ENCODE measurements around the gene CAMTA1. TPM values are rescaled to one million over a fixed set of nuclear protein-coding genes. Genes with fewer than 3 reads are reported as not detected.

Gene CAMTA1
- total RNA-seq, 2 donors from 2014 or later: 36.7 to 51.9 TPM

DNA sequence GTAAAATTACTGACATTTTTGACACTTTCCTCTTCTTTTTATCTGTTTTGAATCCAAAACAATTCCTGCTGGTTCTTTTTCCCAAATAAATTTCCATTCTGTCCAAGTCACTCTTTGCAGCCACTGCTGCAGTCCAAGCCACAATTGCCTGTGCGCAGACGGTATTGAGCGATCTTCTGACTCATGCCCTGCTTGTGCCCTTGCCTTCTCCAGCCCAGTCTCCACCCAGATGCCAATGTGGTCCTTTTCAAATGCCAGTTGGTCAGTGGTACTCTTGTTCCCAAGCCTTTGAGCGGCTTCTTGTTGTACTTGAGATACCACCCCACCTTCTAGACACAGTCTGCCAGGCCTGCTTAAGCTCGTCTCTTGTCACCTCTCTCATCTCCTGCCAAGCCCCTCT, 78.9 kb downstream of the CAMTA1 start:
- no peak overlapping the region for H3K4me3 Mint-ChIP-seq

GRCh38 chr1:6866825-6867224, 81.6 kb downstream of the CAMTA1 start:
- peaks cover 18% of the 10 kb centered on the region for H3K4me1 Mint-ChIP-seq
- no peak for ATAC-seq (replicated peaks)
- no peaks in the 10 kb centered on the region for H3K9me3 Mint-ChIP-seq
- H3K36me3 Mint-ChIP-seq (ENCODE audit: low read depth): peaks cover 14% of the 10 kb centered on the region
- H3K4me3 Mint-ChIP-seq: no peak overlapping the region
- H3K27me3 Mint-ChIP-seq: no peaks in the 10 kb centered on the region
- no peak overlapping the region for H3K27ac Mint-ChIP-seq

More for the DNA sequence above, 78.9 kb downstream of the CAMTA1 start:
- H3K27ac Mint-ChIP-seq: no peak overlapping the region
- H3K4me1 Mint-ChIP-seq: peaks cover 28% of the 10 kb centered on the region
- H3K36me3 Mint-ChIP-seq (ENCODE audit: low read depth): peaks cover 23% of the 10 kb centered on the region
- H3K9me3 Mint-ChIP-seq: no peaks in the 10 kb centered on the region
- H3K27me3 Mint-ChIP-seq: no peaks in the 10 kb centered on the region
- no peak for ATAC-seq (replicated peaks)

- no peak overlapping the region for H3K4me3 Mint-ChIP-seq
- no peak for ATAC-seq (replicated peaks)
- H3K9me3 Mint-ChIP-seq: no peaks in the 10 kb centered on the region
- no peaks in the 10 kb centered on the region for H3K27me3 Mint-ChIP-seq
- peaks cover 14% of the 10 kb centered on the region for H3K36me3 Mint-ChIP-seq (ENCODE audit: low read depth)
- no peak overlapping the region for H3K27ac Mint-ChIP-seq
- H3K4me1 Mint-ChIP-seq: peaks cover 22% of the 10 kb centered on the region
These were observed 82.1 kb downstream of the CAMTA1 start for GRCh38 chr1:6867321-6867720.

GRCh38 chr1:6867729-6868659, 82.7 kb downstream of the CAMTA1 start:
- no peaks in the 10 kb centered on the region for H3K9me3 Mint-ChIP-seq
- no peaks in the 10 kb centered on the region for H3K27me3 Mint-ChIP-seq
- no peak for ATAC-seq (replicated peaks)
- peaks cover 27% of the 10 kb centered on the region for H3K4me1 Mint-ChIP-seq
- no peak overlapping the region for H3K4me3 Mint-ChIP-seq
- peak overlapping the region; percentile 0 for H3K27ac Mint-ChIP-seq
- H3K36me3 Mint-ChIP-seq (ENCODE audit: low read depth): peaks cover 21% of the 10 kb centered on the region

- Mint-ChIP-seq H3K36me3 (ENCODE audit: low read depth) (peaks cover 16% of the 10 kb centered on the region), H3K9me3 (no peaks in the 10 kb centered on the region), H3K4me1 (peaks cover 27% of the 10 kb centered on the region), H3K27me3 (no peaks in the 10 kb centered on the region), H3K4me3 (no peak overlapping the region), H3K27ac (peak overlapping the region; percentile 0)
- ATAC-seq (replicated peaks): no peak
These were observed 83.6 kb downstream of the CAMTA1 start for GRCh38 chr1:6868660-6869380.

DNA sequence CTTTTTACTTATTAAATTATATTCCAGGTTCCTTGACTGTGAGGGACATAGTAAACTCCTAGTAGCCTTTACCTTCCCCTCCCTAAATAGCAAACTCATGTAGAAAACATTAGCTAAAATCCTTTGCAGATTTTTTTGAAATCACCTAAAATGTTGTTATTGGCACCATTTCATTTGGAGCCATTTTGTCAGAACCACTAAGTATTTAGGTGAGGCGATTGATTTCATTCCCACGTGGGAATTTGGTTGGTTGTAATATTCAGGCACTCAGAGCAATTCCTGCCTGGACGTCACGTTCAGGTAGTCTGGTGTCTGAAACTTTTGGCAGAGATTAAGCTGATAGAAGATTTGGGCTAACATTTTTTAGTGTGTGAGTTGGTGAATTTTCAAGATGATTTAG, 84.3 kb downstream of the CAMTA1 start:
- Mint-ChIP-seq H3K27me3 (no peaks in the 10 kb centered on the region), H3K4me1 (peaks cover 23% of the 10 kb centered on the region), H3K27ac (no peak overlapping the region), H3K4me3 (no peak overlapping the region), H3K36me3 (ENCODE audit: low read depth) (peaks cover 16% of the 10 kb centered on the region), H3K9me3 (no peaks in the 10 kb centered on the region)
- no peak for ATAC-seq (replicated peaks)

DNA sequence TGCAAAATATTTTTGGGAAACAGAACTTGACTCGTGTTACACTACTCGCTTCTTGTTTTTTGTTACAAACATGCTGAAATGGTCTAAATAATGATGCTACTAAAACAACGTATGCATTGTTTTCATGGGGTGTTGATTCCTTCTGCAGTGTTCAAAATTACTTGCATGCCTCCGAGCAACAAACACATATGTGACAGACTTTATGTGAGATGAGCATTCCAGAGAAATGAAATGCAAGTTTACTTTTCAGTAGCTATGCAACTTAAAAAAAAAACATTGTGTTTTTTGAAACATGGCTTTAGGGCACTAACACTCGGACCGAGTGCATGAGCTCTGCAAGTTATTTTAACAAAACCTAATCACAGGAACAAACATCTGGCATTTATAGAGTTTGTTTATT, 84.8 kb downstream of the CAMTA1 start:
- Mint-ChIP-seq H3K36me3 (ENCODE audit: low read depth) (peaks cover 17% of the 10 kb centered on the region), H3K4me1 (peaks cover 22% of the 10 kb centered on the region), H3K4me3 (no peak overlapping the region), H3K27me3 (no peaks in the 10 kb centered on the region), H3K27ac (no peak overlapping the region), H3K9me3 (no peaks in the 10 kb centered on the region)
- no peak for ATAC-seq (replicated peaks)

GRCh38 chr1:6870571-6870970, 85.3 kb downstream of the CAMTA1 start:
- Mint-ChIP-seq H3K4me3 (no peak overlapping the region), H3K9me3 (no peaks in the 10 kb centered on the region), H3K27me3 (no peaks in the 10 kb centered on the region), H3K36me3 (ENCODE audit: low read depth) (peaks cover 22% of the 10 kb centered on the region), H3K27ac (no peak overlapping the region), H3K4me1 (peaks cover 19% of the 10 kb centered on the region)
- no peak for ATAC-seq (replicated peaks)

- Mint-ChIP-seq H3K4me1 (peaks cover 15% of the 10 kb centered on the region), H3K27ac (no peak overlapping the region), H3K9me3 (no peaks in the 10 kb centered on the region), H3K36me3 (ENCODE audit: low read depth) (peaks cover 26% of the 10 kb centered on the region), H3K4me3 (no peak overlapping the region), H3K27me3 (no peaks in the 10 kb centered on the region)
- ATAC-seq (replicated peaks): no peak
These were observed 86.2 kb downstream of the CAMTA1 start for GRCh38 chr1:6871300-6871972.

DNA sequence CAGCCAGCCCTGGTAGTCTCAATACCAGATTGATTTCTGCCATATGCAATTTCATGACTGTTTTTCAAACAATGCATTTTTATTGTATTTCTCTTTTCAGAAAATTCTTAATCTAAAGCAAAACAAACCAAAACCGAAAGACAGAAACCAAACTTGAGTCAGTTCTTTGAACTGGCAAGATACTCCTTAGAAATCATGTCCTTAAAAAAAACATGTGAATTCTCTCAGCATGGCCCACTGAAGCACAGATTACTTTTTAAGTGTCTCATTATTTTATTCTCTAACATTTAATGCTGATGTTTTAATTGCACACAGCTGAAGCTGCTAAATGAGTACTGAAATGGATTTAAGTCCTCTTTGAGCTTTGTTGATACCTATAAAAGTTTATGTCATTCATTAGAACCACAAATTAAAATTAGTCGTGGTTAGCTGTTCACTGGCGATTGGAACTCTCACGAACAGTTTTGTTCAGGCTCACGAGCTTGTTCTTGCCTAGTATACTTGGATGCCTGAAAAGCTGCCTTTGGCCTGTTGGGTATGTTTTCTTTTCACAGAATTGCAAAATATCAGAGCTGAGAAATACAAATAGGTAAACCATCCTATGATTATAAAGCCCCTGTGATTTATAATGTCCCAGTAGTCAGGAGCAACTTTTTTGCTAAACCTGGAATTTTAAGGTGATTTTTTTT, 87.5 kb downstream of the CAMTA1 start:
- H3K27me3 Mint-ChIP-seq: no peaks in the 10 kb centered on the region
- no peaks in the 10 kb centered on the region for H3K9me3 Mint-ChIP-seq
- H3K36me3 Mint-ChIP-seq (ENCODE audit: low read depth): peaks cover 26% of the 10 kb centered on the region
- ATAC-seq (replicated peaks): no peak
- H3K27ac Mint-ChIP-seq: no peak overlapping the region
- no peak overlapping the region for H3K4me3 Mint-ChIP-seq
- H3K4me1 Mint-ChIP-seq: peaks cover 15% of the 10 kb centered on the region

DNA sequence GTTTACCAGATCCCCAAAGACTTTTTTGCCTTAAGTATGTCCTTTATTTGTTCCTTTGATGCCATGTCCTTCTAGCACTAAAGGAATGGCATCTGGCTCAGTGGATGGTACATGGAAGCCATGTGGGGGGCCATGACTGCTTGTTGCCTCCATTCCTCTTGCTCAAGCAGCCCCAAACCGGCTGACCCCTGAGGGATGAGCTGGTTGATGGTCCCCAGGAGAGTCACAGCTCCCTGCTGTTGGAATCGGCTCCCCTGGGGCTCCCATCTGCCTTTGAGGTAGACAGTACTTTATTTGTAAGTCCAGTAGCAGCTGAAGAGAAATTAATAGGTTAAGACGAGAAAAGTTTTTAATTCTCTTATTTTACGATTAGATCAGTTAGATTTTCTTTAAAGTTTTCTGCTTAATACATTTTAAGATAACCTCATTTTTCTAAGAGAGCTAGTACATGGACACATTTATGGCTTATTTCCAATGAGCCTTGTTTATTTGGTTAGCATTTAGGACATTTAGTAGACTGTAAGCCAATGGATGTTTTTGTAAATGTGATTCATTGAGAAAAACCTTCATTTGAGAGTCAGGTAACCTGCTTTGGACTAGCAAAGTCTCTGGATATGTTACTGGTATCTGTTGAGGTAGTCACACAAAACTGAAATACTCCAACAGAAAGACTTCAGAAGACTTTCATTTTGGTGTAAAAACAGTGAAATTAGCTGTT, 88.2 kb downstream of the CAMTA1 start:
- peaks cover 11% of the 10 kb centered on the region for H3K4me1 Mint-ChIP-seq
- no peaks in the 10 kb centered on the region for H3K9me3 Mint-ChIP-seq
- H3K27ac Mint-ChIP-seq: no peak overlapping the region
- no peak for ATAC-seq (replicated peaks)
- peaks cover 28% of the 10 kb centered on the region for H3K36me3 Mint-ChIP-seq (ENCODE audit: low read depth)
- no peaks in the 10 kb centered on the region for H3K27me3 Mint-ChIP-seq
- no peak overlapping the region for H3K4me3 Mint-ChIP-seq

DNA sequence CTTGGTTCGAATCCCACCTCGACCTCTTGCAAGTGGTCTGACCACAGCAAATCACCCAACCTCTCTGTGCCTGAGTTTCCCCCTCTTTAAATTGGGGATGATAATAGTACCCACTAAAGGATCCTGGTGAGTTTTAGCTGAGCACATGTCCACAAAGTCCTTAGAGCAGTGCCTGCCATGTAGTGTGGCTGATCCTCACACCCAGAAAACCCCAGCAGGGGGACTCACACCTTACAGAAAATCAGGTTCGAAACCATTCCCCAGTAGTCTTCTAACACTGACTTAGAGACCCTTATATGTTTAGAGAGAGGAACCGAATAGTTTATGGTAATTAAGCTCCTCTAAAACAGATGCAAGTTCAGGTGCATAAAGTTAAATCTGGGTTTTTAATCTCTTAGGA, 89.0 kb downstream of the CAMTA1 start:
- peaks cover 10% of the 10 kb centered on the region for H3K4me1 Mint-ChIP-seq
- no peak for ATAC-seq (replicated peaks)
- H3K27ac Mint-ChIP-seq: no peak overlapping the region
- H3K4me3 Mint-ChIP-seq: no peak overlapping the region
- no peaks in the 10 kb centered on the region for H3K27me3 Mint-ChIP-seq
- H3K36me3 Mint-ChIP-seq (ENCODE audit: low read depth): peaks cover 31% of the 10 kb centered on the region
- no peaks in the 10 kb centered on the region for H3K9me3 Mint-ChIP-seq

DNA sequence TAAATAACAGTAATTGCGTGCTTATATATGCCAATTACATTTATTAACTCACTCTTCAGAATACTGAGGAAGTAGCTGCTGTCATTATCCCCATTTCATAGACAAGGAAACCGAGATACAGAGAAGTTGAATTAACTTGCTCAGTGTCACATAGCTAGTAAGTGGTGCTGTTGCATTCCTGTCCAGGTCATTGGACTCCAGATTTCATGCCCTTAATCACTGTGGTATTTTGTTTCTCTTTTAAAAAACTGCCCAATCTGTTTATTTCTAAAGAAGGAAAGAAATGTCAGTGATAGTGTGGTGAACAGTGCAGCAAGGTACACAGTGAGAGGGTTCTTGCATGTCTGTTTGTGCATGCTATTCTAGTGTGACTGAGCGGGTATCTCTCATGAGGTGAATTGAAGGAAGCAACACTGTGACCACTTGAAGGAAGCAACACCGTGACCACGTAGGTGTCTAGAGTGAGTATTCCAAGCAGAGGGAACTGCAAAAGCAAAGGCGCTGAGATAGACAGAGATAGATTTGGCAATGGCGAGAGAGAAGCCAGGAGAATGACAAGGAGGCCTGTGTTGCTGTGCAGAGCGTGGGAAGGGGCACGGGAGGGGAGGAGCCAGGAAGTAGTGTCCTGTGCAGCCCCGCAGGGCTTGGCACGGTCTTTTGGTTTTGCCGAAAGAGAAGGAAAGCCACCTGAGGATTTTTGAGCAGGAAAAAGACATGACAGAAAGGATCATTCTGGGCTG, 95.9 kb downstream of the CAMTA1 start:
- Mint-ChIP-seq H3K4me3 (no peak overlapping the region), H3K27me3 (no peaks in the 10 kb centered on the region), H3K4me1 (peaks cover 10% of the 10 kb centered on the region), H3K36me3 (ENCODE audit: low read depth) (peaks cover 10% of the 10 kb centered on the region), H3K9me3 (no peaks in the 10 kb centered on the region), H3K27ac (no peak overlapping the region)
- ATAC-seq (replicated peaks): no peak

Measured in activated T-helper 17 cell treated with anti-CD3 and anti-CD28 coated beads, Interleukin-2, amount 50 U/mL, for 72 hours (primary cell).